K562 (cell line): ENCODE measurements around the gene EFCC1. TPM values are rescaled to one million over a fixed set of nuclear protein-coding genes. Genes with fewer than 3 reads are reported as not detected.
A peak's percentile ranks its signal among the peaks of the same experiment; 100 is the strongest.

ENCODE experiments used
- ATAC-seq: fragments of 200-7000 bp; cut with Tn5 transposase; 3 replicates; pipeline ENCODE4 v1.9.1; 2020; ENCODE audit warnings: moderate library complexity
- BruUV-seq: library from RNA; stranded (reverse); fragments of 400-500 nt; replicated peaks from 2 replicates; lab custom pipeline; 2021; lab: Mats Ljungman, UMichigan
- CTCF ChIA-PET: fragments of 300-600 bp; formaldehyde crosslinking; extraction: SDS; loops from one replicate; lab custom pipeline; 2021; ENCODE audit warnings: low intra/inter-chr PET ratio; lab: Yijun Ruan, JAX
- POLR2A ChIA-PET: fragments of 300-600, 350-650 bp; sonication (Branson Sonifier 250); formaldehyde crosslinking; extraction: SDS; loops from one replicate; lab custom pipeline; 2021; ENCODE audit warnings: antibody characterized with exemption, inconsistent platforms; lab: Yijun Ruan, JAX
- DNase-seq, 4 experiments: peaks; one replicate each; pipeline versions ENCODE4 v3.0.0 to v3.0.0-alpha.2; 2011 to 2018; ENCODE audit warnings: low spot score in 3 of 4, mixed read lengths in 3 of 4; ENCODE audit errors: extremely low read depth in 1 of 4
- FAIRE-seq: peaks from 2 replicates; lab custom pipeline; 2011; peaks lifted over from hg19 to GRCh38; lab: Jason Lieb, UNC
- H2AFZ ChIP-seq: 2 replicates; pipeline ENCODE4 v1.6.0; 2011; ENCODE audit warnings: low read depth, low read length, control low read depth, inconsistent platforms
- H3K27ac ChIP-seq: fragments of 200-600 bp; 3 replicates; pipeline ENCODE4 v1.8.0; 2011; ENCODE audit warnings: low read depth, mild to moderate bottlenecking, control low read depth, inconsistent platforms, low read length, moderate library complexity, mixed read lengths; ENCODE audit errors: extremely low read depth
- H3K27me3 ChIP-seq, 2 experiments: fragments of 300-600 bp in 1 of 2; 2 replicates in 1 of 2; 3 replicates in 1 of 2; pipeline versions ENCODE4 v1.6.0 to v1.8.0; 2011; ENCODE audit warnings: inconsistent platforms in 2 of 2, low read length in 2 of 2, mild to moderate bottlenecking in 1 of 2, mixed read lengths in 1 of 2, moderate library complexity in 1 of 2; ENCODE audit not compliant: control insufficient read depth in 2 of 2, insufficient read depth in 2 of 2
- H3K36me3 ChIP-seq: fragments of 300-600 bp; 3 replicates; pipeline ENCODE4 v1.8.0; 2011; ENCODE audit warnings: mild to moderate bottlenecking, low read length, inconsistent platforms; ENCODE audit not compliant: control insufficient read depth, insufficient read depth
- H3K4me1 ChIP-seq, 2 experiments: fragments of 200-600 bp in 1 of 2; replicated peaks in 1 of 2; 2 replicates in 1 of 2; 3 replicates in 1 of 2; pipeline versions ENCODE4 v1.5.1 to v1.8.0; 2011; ENCODE audit warnings: inconsistent platforms in 2 of 2, low read length in 2 of 2, mild to moderate bottlenecking in 1 of 2, mixed read lengths in 1 of 2, moderate library complexity in 1 of 2; ENCODE audit not compliant: control insufficient read depth in 2 of 2, insufficient read depth in 2 of 2
- H3K4me2 ChIP-seq: 2 replicates; pipeline ENCODE4 v1.6.1; 2011; ENCODE audit warnings: low read length, control low read depth, inconsistent platforms, mixed read lengths; ENCODE audit not compliant: insufficient read depth
- H3K4me3 ChIP-seq: fragments of 200-600 bp; sonication (generic), shearing (Covaris generic); 2 replicates; pipeline ENCODE4 v1.5.1; 2016; ENCODE audit warnings: control low read depth, inconsistent platforms
- H3K79me2 ChIP-seq: fragments of 200-600 bp; 3 replicates; pipeline ENCODE4 v1.8.0; 2011; ENCODE audit warnings: low read length, inconsistent platforms; ENCODE audit not compliant: control insufficient read depth, insufficient read depth
- H3K9ac ChIP-seq, 2 experiments: 2 replicates each; pipeline versions ENCODE4 v1.6.0 to v1.6.1; 2011; ENCODE audit warnings: low read depth in 2 of 2, low read length in 2 of 2, control low read depth in 1 of 2, inconsistent platforms in 1 of 2, mild to moderate bottlenecking in 1 of 2, mixed read lengths in 1 of 2; ENCODE audit not compliant: insufficient read depth in 1 of 2
- H3K9me1 ChIP-seq: one replicate; pipeline ENCODE4 v1.6.0; 2011; ENCODE audit warnings: inconsistent platforms, mild to moderate bottlenecking, low read length, moderate library complexity; ENCODE audit not compliant: control insufficient read depth, insufficient read depth
- H3K9me3 ChIP-seq: replicated peaks from 2 replicates; pipeline ENCODE4 v1.5.1; 2011; ENCODE audit warnings: low read depth, low read length, inconsistent platforms; ENCODE audit not compliant: control insufficient read depth, insufficient read depth
- H4K20me1 ChIP-seq: replicated peaks from 2 replicates; pipeline ENCODE4 v1.6.1; 2011; ENCODE audit warnings: low read length, inconsistent platforms, mixed read lengths; ENCODE audit not compliant: control insufficient read depth, insufficient read depth
- ADNP ChIP-seq: fragments of 200-800 bp; sonication (Bioruptor generic); IDR thresholded peaks from 2 replicates; pipeline ENCODE4 v1.6.1; 2016; ENCODE audit warnings: missing genetic modification characterization, missing compliant biosample characterization
- BCOR ChIP-seq: fragments of 450-650 bp; IDR thresholded peaks from 2 replicates; pipeline ENCODE4 v1.6.1; 2016
- CBX1 ChIP-seq: sonication (generic); IDR thresholded peaks from 2 replicates; pipeline ENCODE4 v1.6.1; 2016; ENCODE audit warnings: antibody characterized with exemption, low read depth, mild to moderate bottlenecking
- HDAC2 ChIP-seq: fragments of 450-650 bp; IDR thresholded peaks from 2 replicates; pipeline ENCODE4 v1.6.1; 2016; ENCODE audit warnings: mild to moderate bottlenecking
- KDM1A ChIP-seq, 2 experiments: fragments of 450-650 bp; IDR thresholded peaks; 2 replicates each; pipeline ENCODE4 v1.6.1; 2016; ENCODE audit warnings: mild to moderate bottlenecking in 2 of 2
- PYGO2 ChIP-seq: fragments of 450-650 bp; IDR thresholded peaks from 2 replicates; pipeline ENCODE4 v1.6.1; 2016; ENCODE audit warnings: mild to moderate bottlenecking, missing genetic modification characterization, moderate library complexity, missing compliant biosample characterization
- RBM25 ChIP-seq: fragments of 200-400 bp; formaldehyde crosslinking; IDR thresholded peaks from 2 replicates; pipeline ENCODE4 v1.6.1; 2018; ENCODE audit warnings: low read length, low read depth, moderate library complexity; ENCODE audit not compliant: severe bottlenecking
- RCOR1 ChIP-seq, 2 experiments: IDR thresholded peaks; 2 replicates each; pipeline ENCODE4 v1.6.1; 2012; ENCODE audit warnings: low read depth in 2 of 2, low read length in 2 of 2, borderline replicate concordance in 1 of 2, improper control_type of control experiment in 1 of 2
- SMARCA5 ChIP-seq: fragments of 450-650 bp; IDR thresholded peaks from 2 replicates; pipeline ENCODE4 v1.6.1; 2016
- TOE1 ChIP-seq, 2 experiments: fragments of 450-650 bp in 1 of 2; sonication (generic) in 1 of 2; formaldehyde crosslinking in 1 of 2; IDR thresholded peaks; 2 replicates each; pipeline versions ENCODE4 v1.7.1 to v1.8.0; 2016 to 2022; ENCODE audit warnings: borderline replicate concordance in 2 of 2, mild to moderate bottlenecking in 2 of 2, antibody characterized with exemption in 1 of 2, inconsistent platforms in 1 of 2, low read depth in 1 of 2, missing genetic modification reagents in 1 of 2, moderate library complexity in 1 of 2
- WGBS: fragments of 100-300 bp; shearing (Covaris generic); methylation state at CpG from one replicate; pipeline ENCODE4 v1.1.6; 2016; ENCODE audit warnings: low coverage, mixed read lengths; ENCODE audit not compliant: insufficient coverage; ENCODE audit errors: missing lambda C conversion rate; 5-methylcytosine and 5-hydroxymethylcytosine counted together
- in situ Hi-C: fragments of 300-500 bp; cut with MboI; formaldehyde crosslinking; loops from 4 replicates; pipeline ENCODE4 v1.15.0; 2018; ENCODE audit warnings: inconsistent platforms, mixed read lengths
- intact Hi-C: fragments of 100-400 bp; cut with micrococcal nuclease; formaldehyde crosslinking; loops from 2 replicates; pipeline ENCODE4 v1.14.2; 2022
- polyA plus RNA-seq, 8 experiments: library from polyadenylated mRNA; depleted of rRNA in 4 of 8; stranded (reverse) in 5 of 8; unstranded in 3 of 8; fragments of >200 nt; fragmentation: Nextera tagmentation in 2 of 8; fragmentation: Illumina TruSeq in 1 of 8; extraction: Ambion mirVana in 2 of 8; extraction: Trizol in 1 of 8; gene quantifications; 2 replicates each; pipeline versions ENCODE4 v1.2.1 to v1.2.3, GENCODE V29; 2011 to 2014; ENCODE audit warnings: inconsistent platforms in 1 of 8, missing spikeins in 1 of 8
- total RNA-seq, 7 experiments: library from RNA; depleted of rRNA in 6 of 7; stranded (reverse); fragments of >200 nt in 6 of 7; fragmentation: Illumina TruSeq in 2 of 7; extraction: Trizol in 2 of 7; gene quantifications; 2 replicates each; pipeline versions ENCODE4 v1.2.1 to v1.2.3, GENCODE V29; 2011 to 2021; ENCODE audit warnings: low replicate concordance in 1 of 7

Gene EFCC1
- total and polyA plus RNA-seq, 9 of the 15 experiments (the other 6 are each of a cell fraction or from before 2014, with no cell fraction given): not detected

DNA sequence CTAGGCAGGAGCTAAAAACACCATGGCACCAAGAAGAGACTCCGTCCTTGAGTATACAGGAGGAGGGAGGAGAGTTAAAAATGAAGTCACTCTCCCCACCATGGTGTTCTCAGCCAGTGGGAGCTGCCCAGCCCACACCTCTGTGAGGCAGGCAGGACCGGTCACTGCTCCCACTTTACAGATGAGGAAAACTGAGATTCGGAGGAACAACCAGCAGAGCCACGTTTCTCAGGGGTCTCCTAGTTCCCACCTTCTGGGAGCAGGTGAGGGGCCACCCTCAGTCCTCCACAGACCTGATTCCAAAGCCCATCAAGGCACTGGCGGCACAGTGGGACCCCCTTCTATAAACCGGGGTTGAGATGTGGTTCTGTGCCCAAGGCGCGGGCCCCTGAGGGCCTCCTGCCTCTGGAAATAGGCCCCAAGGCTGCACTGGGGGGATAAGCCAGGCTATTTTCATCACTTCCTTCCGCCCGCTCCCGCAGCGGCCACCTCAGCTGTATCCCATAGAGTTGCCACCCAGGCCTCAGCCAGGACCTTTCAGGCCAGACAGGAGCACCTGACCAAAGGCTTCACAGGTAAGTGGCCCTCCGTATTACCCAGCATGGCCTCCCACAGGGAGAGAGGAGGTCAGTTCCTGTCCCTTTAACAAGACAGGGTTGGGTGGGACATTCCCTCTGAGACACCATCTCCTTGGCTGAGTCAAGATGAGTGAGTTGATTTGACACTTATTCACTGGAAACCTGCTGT is 59.3 kb downstream of the EFCC1 start, which contains the start of gene GP9:
Gene GP9 (plus strand): TSS at position 504 of the 747 bp plus-strand sequence. CDS start 961 bp downstream, outside the sequence.
- no peaks in the 10 kb centered on the region for H3K79me2 ChIP-seq
- H2AFZ ChIP-seq: no peak within 1 kb of the TSS
- no peak within 1 kb of the TSS for H3K4me3 ChIP-seq
- no peaks in the 10 kb centered on the region for H4K20me1 ChIP-seq
- H3K4me2 ChIP-seq: no peak within 1 kb of the TSS
- no peaks in the 10 kb centered on the region for H3K36me3 ChIP-seq
- H3K27me3 ChIP-seq: no peaks in the 10 kb centered on the region
- POLR2A ChIA-PET: interaction anchor here (0.7 kb wide), 2 partner anchors 16 to 187 kb away, joined by 3 read pairs; no protein-coding TSS in a partner anchor
- TF ChIP-seq ADNP (tag): peak; percentile 81
- peak; percentile 78 for TF ChIP-seq RBM25
- peak in 1 of 2 experiments; percentile 49; a peak in 2 of 4 replicates for TF ChIP-seq RCOR1 (IDR thresholded peaks at IDR 0.05; ENCODE audit: borderline replicate concordance in 1 of 2, low read depth in 2 of 2, low read length in 2 of 2)
- no peak for TF ChIP-seq TOE1 (IDR thresholded peaks at IDR 0.05; ENCODE audit: borderline replicate concordance)
- TF ChIP-seq TOE1 (CRISPR knock-in tag; IDR thresholded peaks at IDR 0.05; ENCODE audit: borderline replicate concordance, low read depth): no peak
- TF ChIP-seq BCOR: peak; percentile 93
- TF ChIP-seq PYGO2 (tag): no peak
- peak; percentile 41 to 82; a peak in 3 of 4 replicates for TF ChIP-seq KDM1A (IDR thresholded peaks at IDR 0.05)
- 0 out of 2 replicates have a peak, but pooled peaks have one; percentile 53 for TF ChIP-seq CBX1
- TF ChIP-seq SMARCA5: 0 out of 2 replicates have a peak, but pooled peaks have one; percentile 52
- peak; percentile 72; the same call in 1 of the 2 replicates for TF ChIP-seq HDAC2
- no peaks in the 10 kb centered on the region for H3K9me3 ChIP-seq
- CTCF ChIA-PET: no interaction called here
- H3K27ac ChIP-seq: no peak within 1 kb of the TSS
- ATAC-seq (peak; percentile 19; the same call in 1 of the 3 replicates), DNase-seq (no peak), FAIRE-seq (no peak)
- peaks cover 14 to 28% of the 10 kb centered on the region in 2 experiments; a peak in 4 of 5 replicates for H3K4me1 ChIP-seq
- H3K9ac ChIP-seq: peak within 1 kb of the TSS in 1 of 2 experiments; percentile 48; a peak in 1 of 4 replicates
- WGBS: 64% methylated on average over 13 of the region's 13 CpGs
- BruUV-seq: no TSS peak
- H3K9me1 ChIP-seq: no peaks in the 10 kb centered on the region
- in situ Hi-C loops: no loop called here
- intact Hi-C loops: no loop called here
